ENCODE data around the gene GADD45A.

DNA sequence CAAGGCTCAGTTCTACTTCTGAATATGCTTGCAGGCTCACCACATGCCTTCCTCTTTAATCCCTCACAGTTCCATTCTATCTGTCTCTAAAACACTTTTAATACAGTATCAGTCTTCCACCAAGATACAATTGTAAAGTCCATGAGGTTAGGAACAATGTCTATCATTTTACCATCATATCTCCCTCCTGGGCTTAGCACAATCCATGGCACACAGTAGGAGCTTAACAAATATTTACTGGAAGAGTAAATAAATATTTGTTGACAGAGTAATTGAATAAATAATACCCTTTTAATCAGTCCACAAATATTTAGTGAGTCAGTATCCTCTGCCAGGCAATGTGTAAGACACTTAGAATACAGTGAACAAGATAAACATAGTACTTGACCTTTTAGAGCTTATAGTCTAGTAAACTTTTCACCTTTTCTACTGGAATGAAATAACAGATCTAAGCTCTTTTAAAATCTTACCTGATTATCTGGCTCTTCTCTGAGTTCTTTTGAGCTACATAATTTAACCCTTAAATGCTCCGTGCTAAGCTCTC is 12.7 kb upstream of the GADD45A start:
- TF ChIP-seq CTCF (IDR thresholded peaks at IDR 0.05 in 4 of 5, conservative IDR thresholded peaks at IDR 0.05 in 1 of 5) (no peak), POLR2A (IDR thresholded peaks at IDR 0.05) (no peak)
